PC-3 (cell line): ENCODE data around the gene HFM1. TPM values are rescaled to one million over a fixed set of nuclear protein-coding genes. Genes with fewer than 3 reads are reported as not detected.

Experiments
- ATAC-seq: fragments of 200-7000 bp; cut with Tn5 transposase; 2 replicates; pipeline ENCODE4 v1.9.1; 2020; ENCODE audit warnings: mild to moderate bottlenecking, moderate library complexity
- BruUV-seq: library from RNA; stranded (reverse); fragments of 400-500 nt; replicated peaks from 2 replicates; lab custom pipeline; 2021; lab: Mats Ljungman, UMichigan
- CTCF ChIA-PET: fragments of 300-600 bp; sonication (Branson Sonifier 250); formaldehyde crosslinking; loops from one replicate; lab custom pipeline; 2022; ENCODE audit warnings: antibody characterized with exemption; lab: Charles Lee
- POLR2A ChIA-PET: fragments of 300-600 bp; sonication (Branson Sonifier 250); formaldehyde crosslinking; loops from one replicate; lab custom pipeline; 2022; ENCODE audit warnings: antibody characterized with exemption; ENCODE audit not compliant: unreplicated experiment; lab: Charles Lee
- DNase-seq: peaks from one replicate; pipeline ENCODE4 v3.0.0-alpha.2; 2015
- H2AFZ ChIP-seq: fragments of 300-600 bp; sonication (generic); 2 replicates; pipeline ENCODE4 v1.6.0; 2016; ENCODE audit warnings: antibody characterized with exemption, low read length
- H3F3A ChIP-seq: fragments of 300-600 bp; sonication (generic); one replicate; pipeline ENCODE4 v1.6.0; 2017; ENCODE audit warnings: antibody characterized with exemption, low read length, control low read depth, mild to moderate bottlenecking; ENCODE audit not compliant: unreplicated experiment
- H3K27ac ChIP-seq: fragments of 300-600 bp; sonication (generic); 2 replicates; pipeline ENCODE4 v1.5.1; 2016; ENCODE audit warnings: mild to moderate bottlenecking, low read length
- H3K27me3 ChIP-seq: fragments of 300-600 bp; sonication (generic); 2 replicates; pipeline ENCODE4 v1.6.1; 2016; ENCODE audit warnings: low read length, mixed read lengths
- H3K36me3 ChIP-seq: fragments of 300-600 bp; sonication (generic); 2 replicates; pipeline ENCODE4 v1.6.1; 2016; ENCODE audit warnings: low read depth, mixed run types, low read length, mixed read lengths
- H3K4me1 ChIP-seq: fragments of 300-600 bp; sonication (generic); 2 replicates; pipeline ENCODE4 v1.5.1; 2016; ENCODE audit warnings: low read length; ENCODE audit not compliant: insufficient read depth
- H3K4me2 ChIP-seq: fragments of 300-600 bp; sonication (generic); 2 replicates; pipeline ENCODE4 v1.6.0; 2016; ENCODE audit warnings: low read length
- H3K4me3 ChIP-seq: fragments of 300-600 bp; sonication (generic); 2 replicates; pipeline ENCODE4 v1.5.1; 2016; ENCODE audit warnings: mild to moderate bottlenecking, low read length, mixed read lengths
- H3K79me2 ChIP-seq: fragments of 300-600 bp; sonication (generic); 2 replicates; pipeline ENCODE4 v1.6.1; 2017; ENCODE audit warnings: low read length, mixed read lengths
- H3K9ac ChIP-seq: fragments of 300-600 bp; sonication (generic); 2 replicates; pipeline ENCODE4 v1.6.0; 2016; ENCODE audit warnings: mild to moderate bottlenecking, low read length
- H3K9me2 ChIP-seq: fragments of 300-600 bp; sonication (generic); replicated peaks from 2 replicates; pipeline ENCODE4 v1.6.1; 2016; ENCODE audit warnings: mixed run types, low read length, mixed read lengths
- H3K9me3 ChIP-seq: fragments of 300-600 bp; sonication (generic); 2 replicates; pipeline ENCODE4 v1.6.1; 2016; ENCODE audit warnings: low read length, mixed read lengths
- H4K20me1 ChIP-seq: fragments of 300-600 bp; sonication (generic); 2 replicates; pipeline ENCODE4 v1.6.1; 2016; ENCODE audit warnings: low read length, mixed read lengths
- CTCF ChIP-seq: fragments of 300-600 bp; sonication (generic); conservative IDR thresholded peaks from 2 replicates; pipeline ENCODE4 v1.5.1; 2017; ENCODE audit warnings: antibody characterized with exemption, low read depth, mild to moderate bottlenecking, low read length
- EZH2 ChIP-seq: fragments of 300-600 bp; sonication (generic); IDR thresholded peaks from one replicate; pipeline ENCODE4 v1.6.1; 2017; ENCODE audit warnings: antibody characterized with exemption, mild to moderate bottlenecking, low read length; ENCODE audit not compliant: unreplicated experiment
- EZH2phosphoT487 ChIP-seq: fragments of 300-600 bp; sonication (generic); IDR thresholded peaks from 2 replicates; pipeline ENCODE4 v1.6.1; 2018; ENCODE audit warnings: mild to moderate bottlenecking, antibody characterized with exemption, low read length, borderline replicate concordance
- intact Hi-C: fragments of 100-400 bp; cut with micrococcal nuclease; formaldehyde crosslinking; loops from 2 replicates; pipeline ENCODE4 v1.9.0; 2023
- total RNA-seq: library from RNA; depleted of rRNA; stranded (reverse); fragments of >200 nt; gene quantifications from 2 replicates; pipeline ENCODE4 v1.2.3, GENCODE V29; 2014

The HFM1 gene
- total RNA-seq, 1 experiment from 2014 or later: not detected

GRCh38 chr1:91338501-91338900 lies 66.1 kb downstream of the HFM1 start:
- Histone ChIP-seq H3K4me2 (no peak overlapping the region), H3K9me3 (no peaks in the 10 kb centered on the region), H4K20me1 (no peaks in the 10 kb centered on the region), H3K4me1 (no peaks in the 10 kb centered on the region), H3K27me3 (peaks cover 35% of the 10 kb centered on the region), H3K36me3 (no peaks in the 10 kb centered on the region), H2AFZ (no peak overlapping the region), H3K4me3 (no peak overlapping the region), H3F3A (no peaks in the 10 kb centered on the region), H3K27ac (no peak overlapping the region), H3K9ac (no peak overlapping the region), H3K79me2 (no peaks in the 10 kb centered on the region), H3K9me2 (no peaks in the 10 kb centered on the region)
- ChIA-PET CTCF (no interaction called here), POLR2A (no interaction called here)
- BruUV-seq: no TSS peak
- intact Hi-C loops: no loop called here
- ATAC-seq (no peak), DNase-seq (no peak)
- TF ChIP-seq EZH2: no peak
- no peak for TF ChIP-seq EZH2phosphoT487
- TF ChIP-seq CTCF: no peak

GRCh38 chr1:91335603-91336002 lies 69.0 kb downstream of the HFM1 start:
- ATAC-seq: no peak
- Histone ChIP-seq H3K9me3 (no peaks in the 10 kb centered on the region), H3K4me3 (no peak overlapping the region), H4K20me1 (no peaks in the 10 kb centered on the region), H3K36me3 (no peaks in the 10 kb centered on the region), H3F3A (no peaks in the 10 kb centered on the region), H3K79me2 (no peaks in the 10 kb centered on the region), H3K9me2 (no peaks in the 10 kb centered on the region), H3K9ac (no peak overlapping the region), H3K27me3 (peaks cover 25% of the 10 kb centered on the region), H3K4me1 (no peaks in the 10 kb centered on the region), H3K27ac (no peak overlapping the region), H3K4me2 (no peak overlapping the region), H2AFZ (no peak overlapping the region)
- BruUV-seq: no TSS peak
- POLR2A ChIA-PET: no interaction called here
- TF ChIP-seq CTCF (no peak), EZH2 (no peak), EZH2phosphoT487 (no peak)
- intact Hi-C loops: no loop called here
- CTCF ChIA-PET: no interaction called here
- DNase-seq: no peak

GRCh38 chr1:91334856-91335255 lies 69.8 kb downstream of the HFM1 start:
- ATAC-seq: no peak
- Histone ChIP-seq H3K4me3 (no peak overlapping the region), H3F3A (no peaks in the 10 kb centered on the region), H3K9me2 (no peaks in the 10 kb centered on the region), H3K36me3 (no peaks in the 10 kb centered on the region), H3K79me2 (no peaks in the 10 kb centered on the region), H3K9ac (no peak overlapping the region), H3K4me1 (no peaks in the 10 kb centered on the region), H3K9me3 (no peaks in the 10 kb centered on the region), H3K4me2 (no peak overlapping the region), H2AFZ (no peak overlapping the region), H3K27me3 (peaks cover 27% of the 10 kb centered on the region), H4K20me1 (no peaks in the 10 kb centered on the region), H3K27ac (no peak overlapping the region)
- intact Hi-C loops: no loop called here
- DNase-seq: no peak
- no TSS peak for BruUV-seq
- TF ChIP-seq EZH2phosphoT487: no peak
- TF ChIP-seq EZH2: no peak
- no peak for TF ChIP-seq CTCF
- POLR2A ChIA-PET: no interaction called here
- CTCF ChIA-PET: no interaction called here
